Activated gamma-delta T cell treated with anti-CD3 and anti-CD28 coated beads, Interleukin-2, amount 50 U/mL, for 16 hours (primary cell): ENCODE data around the gene DEPDC7.

ENCODE experiments used
- DNase-seq: peaks from one replicate; pipeline ENCODE4 v3.0.0-alpha.2; 2020; ENCODE audit warnings: low read depth

The DEPDC7 gene

DNA sequence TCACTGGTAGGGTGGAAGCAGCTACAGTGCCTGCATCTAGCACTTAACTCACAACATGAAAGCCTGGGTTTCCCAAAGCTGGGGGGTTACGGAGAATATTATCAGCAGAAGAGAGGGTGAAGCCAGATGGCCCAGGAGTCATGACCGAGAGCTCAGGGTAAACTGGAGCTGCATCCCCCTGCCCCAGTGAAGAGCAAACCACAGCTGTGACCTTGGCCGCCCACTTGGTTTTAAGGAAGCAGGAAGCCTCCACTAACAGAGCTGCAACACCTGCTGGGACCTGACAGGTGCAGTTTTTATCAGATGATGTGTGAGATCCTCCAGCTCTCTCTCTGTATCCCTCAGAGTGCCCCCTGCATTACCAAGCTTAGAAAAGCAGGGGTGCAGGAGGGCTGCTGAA lies 44.6 kb downstream of the DEPDC7 start:
- DNase-seq, result no peak

- DNase-seq, result no peak
These were observed 46.5 kb downstream of the DEPDC7 start for GRCh38 chr11:33062137-33062536.

GRCh38 chr11:33063326-33063881 lies 47.7 kb downstream of the DEPDC7 start:
- no peak for DNase-seq

DNA sequence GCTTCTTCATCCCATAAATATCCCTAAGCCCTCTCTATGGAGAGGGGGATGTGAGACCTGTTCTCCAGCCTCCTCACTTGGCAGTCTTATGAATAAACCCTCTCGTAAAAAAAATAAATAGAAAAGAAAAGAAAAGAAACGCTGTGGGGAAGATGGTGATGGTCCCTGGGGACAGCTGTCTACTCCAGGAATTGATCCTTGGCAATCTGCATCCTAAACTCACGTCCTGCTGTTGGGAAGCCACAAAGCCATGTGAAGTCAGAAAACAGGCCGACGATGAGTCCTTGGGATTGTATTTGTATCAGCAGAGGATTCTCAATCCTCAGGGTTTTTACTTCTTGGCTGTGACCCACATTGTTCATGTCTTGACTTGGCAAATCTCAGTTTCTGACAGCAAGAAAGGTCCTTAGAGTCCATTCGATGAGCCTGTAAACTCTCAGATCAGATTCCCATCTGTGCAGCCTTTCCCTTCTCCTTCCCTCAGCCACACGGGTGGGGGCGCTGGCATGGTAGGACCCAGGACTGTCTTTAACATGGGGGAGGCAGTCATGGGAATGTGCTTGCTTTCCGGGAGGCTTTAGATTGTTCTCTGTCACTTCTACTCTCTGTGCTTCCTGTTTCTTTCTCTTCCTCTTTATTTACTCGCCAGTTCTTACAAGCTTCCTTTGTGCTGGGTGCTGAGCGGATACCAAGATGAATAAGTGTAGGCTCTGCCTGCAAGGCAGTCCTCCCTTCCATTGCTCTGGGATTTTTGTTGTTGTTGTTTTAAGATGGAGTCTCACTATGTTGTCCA lies 48.6 kb downstream of the DEPDC7 start:
- DNase-seq, result no peak

- no peak for DNase-seq
These were observed 49.2 kb downstream of the DEPDC7 start for GRCh38 chr11:33064866-33065265.

DNA sequence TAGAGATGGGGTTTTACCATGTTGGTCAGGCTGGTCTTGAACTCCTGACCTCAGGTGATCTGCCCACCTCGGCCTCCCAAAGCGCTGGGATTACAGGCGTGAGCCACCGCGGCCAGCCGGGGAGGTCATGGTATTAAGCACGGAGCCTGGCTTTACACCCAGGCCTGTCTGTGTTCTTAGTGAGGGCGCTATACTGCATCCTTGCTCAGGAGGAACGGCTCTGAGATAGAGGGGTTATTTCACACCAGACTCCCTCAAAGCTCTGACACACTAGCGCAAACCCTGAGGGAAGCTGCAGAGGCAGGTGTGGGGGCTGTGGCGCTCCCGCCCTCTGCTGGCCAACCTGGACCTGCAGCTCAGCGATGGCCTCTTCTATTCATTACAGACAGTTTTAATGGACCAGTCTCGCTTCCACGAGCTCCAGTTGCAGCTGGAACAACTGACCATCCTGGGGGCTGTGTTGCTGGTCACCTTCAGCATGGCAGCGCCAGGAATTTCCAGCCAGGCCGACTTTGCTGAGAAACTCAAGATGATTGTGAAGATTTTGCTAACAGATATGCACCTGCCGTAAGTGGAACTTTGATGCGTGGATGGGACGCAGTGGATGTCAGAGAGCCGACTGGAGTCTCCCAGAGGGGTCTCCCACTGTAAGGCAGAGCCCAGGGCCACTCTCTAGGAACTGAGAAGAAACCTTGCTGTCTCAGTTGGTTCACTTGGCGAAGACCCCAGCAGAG lies 49.9 kb downstream of the DEPDC7 start:
- DNase-seq, result peak; percentile 53

- DNase-seq, result no peak
These were observed 51.6 kb downstream of the DEPDC7 start for GRCh38 chr11:33067294-33067693.

DNA sequence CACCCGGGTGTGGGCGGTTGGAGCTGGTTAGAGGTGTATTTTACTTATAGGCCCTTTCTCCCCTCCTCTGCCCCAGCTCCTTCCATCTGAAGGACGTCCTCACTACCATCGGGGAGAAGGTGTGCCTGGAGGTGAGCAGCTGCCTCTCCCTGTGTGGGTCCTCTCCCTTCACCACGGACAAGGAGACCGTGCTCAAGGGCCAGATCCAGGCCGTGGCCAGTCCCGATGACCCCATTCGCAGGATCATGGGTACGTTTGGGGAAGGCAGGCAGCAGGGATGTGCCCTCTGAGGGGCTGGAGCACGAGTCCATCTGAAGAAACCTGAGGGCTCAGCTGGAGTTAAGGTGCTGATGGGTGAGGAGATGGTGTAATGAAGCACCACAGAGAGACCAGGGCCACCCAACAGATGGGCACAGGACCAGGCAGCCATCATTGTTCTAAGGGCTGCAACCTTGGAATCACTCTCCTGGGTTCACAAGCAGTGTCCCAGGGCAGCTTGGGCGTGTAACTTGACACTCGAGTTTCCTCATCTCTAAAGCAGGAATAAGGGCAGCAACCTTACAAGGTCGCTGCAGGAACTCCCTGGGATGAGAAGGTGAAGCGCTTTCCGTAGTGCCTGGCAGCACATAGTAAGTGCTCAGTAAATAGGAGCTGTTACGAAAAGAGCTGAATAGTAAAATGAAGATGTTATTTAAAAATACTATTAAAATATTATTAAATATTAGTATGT lies 53.1 kb downstream of the DEPDC7 start:
- no peak for DNase-seq

GRCh38 chr11:33072465-33072864 lies 56.8 kb downstream of the DEPDC7 start:
- no peak for DNase-seq
